Stimulated activated CD8-positive, alpha-beta memory T cell treated with anti-CD3 and anti-CD28 coated beads, Interleukin-15, amount 100 ng/mL, for 1 hour (primary cell): ENCODE data around the gene ROR1.

Experiments used
- DNase-seq: peaks from one replicate; pipeline ENCODE4 v3.0.0-alpha.2; 2020; ENCODE audit warnings: low read depth

Gene ROR1

GRCh38 chr1:63858153-63858552 is 84.3 kb downstream of the ROR1 start:
- no peak for DNase-seq

DNA sequence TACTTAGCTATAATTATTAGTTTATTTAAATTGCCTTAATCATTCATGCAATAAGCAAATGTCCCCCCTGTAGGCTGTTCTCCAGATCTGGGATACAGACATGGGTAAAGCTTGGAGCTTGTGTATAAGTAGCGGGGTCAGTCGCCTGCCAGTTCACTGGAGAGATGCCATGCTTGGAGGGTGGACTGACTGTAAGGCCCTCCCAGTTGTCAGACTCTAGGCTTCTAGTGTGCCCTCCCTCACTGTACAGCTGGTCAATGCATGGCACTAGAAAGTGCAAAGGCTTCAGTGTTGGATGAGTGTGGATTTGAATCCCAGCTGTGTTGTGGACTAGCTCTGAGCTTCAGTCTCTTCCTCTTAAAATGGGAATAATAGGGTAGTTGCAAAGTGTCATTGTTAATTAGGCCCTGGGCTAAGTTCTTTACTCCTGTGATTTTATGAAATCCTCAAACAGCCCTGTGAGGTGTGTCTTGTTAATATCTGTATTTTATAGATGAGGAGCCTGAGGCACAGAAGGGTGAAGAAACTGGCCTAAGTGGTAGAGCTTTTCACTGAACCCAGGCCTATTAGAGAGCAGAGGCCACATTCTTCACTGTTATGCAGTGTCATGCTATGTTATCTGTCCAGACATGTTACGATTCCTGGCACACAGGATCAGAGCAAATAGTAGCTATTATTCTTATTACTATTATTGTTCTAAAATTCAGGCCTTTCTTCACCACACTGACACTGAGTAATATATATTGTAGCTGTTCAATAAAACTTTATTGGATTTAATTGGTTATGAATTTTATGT is 85.9 kb downstream of the ROR1 start:
- no peak for DNase-seq

DNA sequence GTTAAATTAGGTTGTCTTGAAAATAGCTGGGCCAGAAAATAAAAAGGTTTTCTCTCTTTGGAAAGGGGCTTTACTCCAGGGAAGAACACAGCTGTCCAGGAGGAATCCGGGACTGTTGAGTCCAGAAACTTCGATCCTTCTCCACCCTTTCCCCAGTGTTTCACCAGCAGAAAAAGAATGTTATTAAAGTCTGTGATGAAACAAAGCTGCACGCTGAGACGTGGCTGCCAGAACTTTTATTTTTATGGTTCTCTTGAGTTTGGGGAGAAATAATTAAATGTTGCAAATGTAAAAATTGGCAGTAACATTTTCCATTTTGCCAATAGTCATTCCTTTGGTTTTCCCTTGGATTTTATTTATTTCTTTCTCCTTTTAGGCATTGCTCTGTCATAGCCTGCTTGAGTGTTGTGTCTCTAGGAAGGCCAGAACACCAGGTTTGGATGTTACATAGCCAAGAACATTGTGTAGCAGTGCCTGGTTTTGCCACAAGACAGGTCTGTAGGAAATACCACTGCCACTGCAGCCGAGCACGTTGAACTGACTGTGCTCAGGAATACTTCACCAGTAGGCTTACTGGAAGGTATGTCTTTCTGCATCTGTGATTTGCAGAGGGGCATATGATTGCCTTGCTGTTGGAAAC is 87.4 kb downstream of the ROR1 start:
- no peak for DNase-seq

GRCh38 chr1:63863145-63863544 is 89.3 kb downstream of the ROR1 start:
- no peak for DNase-seq

DNA sequence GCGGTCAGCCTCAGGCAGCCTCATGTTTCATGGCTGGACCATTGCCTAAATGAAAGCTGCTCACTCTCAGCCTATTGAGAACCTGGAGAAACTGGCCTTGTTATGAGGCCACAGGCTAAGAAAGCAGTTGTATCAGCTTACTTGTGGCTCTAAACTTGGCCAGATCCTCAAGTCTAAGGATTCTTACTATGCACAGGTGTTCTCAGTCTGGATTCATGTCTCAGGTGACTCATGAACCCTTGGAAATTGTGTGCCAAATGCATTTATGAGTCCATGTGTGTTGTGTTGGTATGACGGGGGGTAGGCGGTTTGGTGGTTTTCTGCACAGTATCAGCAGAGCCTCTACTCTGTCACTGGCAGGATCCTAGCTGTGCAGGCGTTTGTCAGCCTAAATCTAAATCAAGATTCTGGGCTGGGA is 90.4 kb downstream of the ROR1 start:
- no peak for DNase-seq

- no peak for DNase-seq
These were observed 91.7 kb downstream of the ROR1 start for GRCh38 chr1:63865561-63865960.

DNA sequence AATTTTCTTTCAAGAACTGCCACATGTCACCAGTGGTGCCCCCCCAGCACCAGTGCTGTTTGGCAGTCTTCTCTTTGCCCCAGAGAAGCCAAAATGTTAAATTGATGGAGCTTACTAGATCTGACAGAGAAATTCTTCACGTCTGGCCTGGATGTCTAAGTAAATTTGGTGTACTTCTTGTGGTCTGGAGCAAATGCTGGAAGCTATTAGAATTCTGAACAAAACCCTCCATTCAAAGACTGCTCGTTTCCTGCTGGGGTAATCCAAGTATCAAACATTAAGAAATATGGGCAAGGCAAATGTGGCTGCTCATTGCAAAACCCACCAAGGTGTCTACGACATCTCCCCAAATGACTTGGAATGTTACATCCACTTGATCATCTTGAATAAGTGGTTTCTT is 92.3 kb downstream of the ROR1 start:
- DNase-seq, result no peak

GRCh38 chr1:63867429-63868176 is 93.8 kb downstream of the ROR1 start:
- DNase-seq, result no peak

DNA sequence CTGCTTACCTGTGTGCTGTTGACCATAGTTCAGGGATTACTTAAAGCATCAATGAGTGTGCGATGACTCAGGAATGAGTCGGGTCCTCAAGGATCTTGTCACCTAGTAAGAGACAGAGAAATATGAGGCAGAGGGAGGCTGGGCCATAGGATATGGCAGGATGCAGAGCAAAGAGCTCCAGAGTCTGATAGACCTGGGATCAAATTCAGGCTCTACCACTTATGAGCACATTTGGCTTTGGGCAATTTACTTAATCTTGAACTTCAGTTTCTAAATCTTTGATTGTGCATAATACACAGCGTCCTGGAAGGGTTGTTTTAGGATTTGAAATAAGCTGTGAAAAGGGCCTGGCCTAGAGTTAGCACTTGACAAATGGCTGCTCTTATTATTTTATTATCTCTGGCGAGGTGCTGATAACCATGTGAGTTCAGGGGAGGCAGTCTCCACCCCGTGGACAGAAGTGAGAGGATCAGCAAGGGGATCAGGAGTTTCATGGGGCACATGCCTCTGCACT is 94.5 kb downstream of the ROR1 start:
- no peak for DNase-seq

DNA sequence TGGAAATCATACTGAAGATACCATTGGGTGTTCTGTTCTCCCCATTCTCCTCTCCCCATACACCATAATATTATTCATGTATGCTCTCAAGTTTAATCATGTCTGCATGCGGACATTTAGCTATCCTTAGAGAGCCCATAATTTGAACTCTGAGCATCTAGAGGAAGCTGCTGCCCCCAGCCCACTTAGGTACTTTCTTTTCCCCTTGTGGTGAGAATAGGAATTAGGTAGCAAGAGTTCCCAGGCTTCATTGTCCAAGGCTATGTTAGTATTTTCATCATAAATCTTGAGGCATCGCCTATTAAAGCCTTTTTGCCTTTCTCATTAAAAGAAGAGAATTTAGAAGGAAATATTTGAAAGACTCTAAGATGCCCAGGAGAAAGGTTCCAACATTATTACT is 96.3 kb downstream of the ROR1 start:
- no peak for DNase-seq

- no peak for DNase-seq
These were observed 97.6 kb downstream of the ROR1 start for GRCh38 chr1:63871463-63871862.

- DNase-seq, result no peak
These were observed 99.9 kb downstream of the ROR1 start for GRCh38 chr1:63873751-63874150.

GRCh38 chr1:63874278-63874880 is 100.6 kb downstream of the ROR1 start:
- no peak for DNase-seq

DNA sequence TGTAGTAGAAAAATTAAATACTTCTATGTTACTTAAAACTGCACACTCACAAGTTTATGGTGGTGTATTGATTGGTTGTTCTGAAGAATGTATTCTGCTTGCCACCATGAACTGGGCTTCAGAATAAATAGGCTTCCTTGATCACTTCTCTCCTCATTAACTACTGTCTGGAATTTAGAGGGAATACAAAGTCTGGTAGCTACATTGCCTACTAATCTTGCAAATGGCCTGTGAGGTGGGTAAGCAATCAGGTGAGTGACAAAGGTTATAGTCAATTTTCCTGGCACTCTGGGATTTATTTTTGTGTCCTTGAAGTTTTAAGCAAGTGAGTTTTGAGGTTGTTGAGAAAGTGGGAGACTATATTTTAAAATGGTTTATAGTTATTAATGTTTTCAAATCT is 101.8 kb downstream of the ROR1 start:
- DNase-seq, result no peak

GRCh38 chr1:63877021-63877767 is 103.4 kb downstream of the ROR1 start:
- DNase-seq, result no peak

GRCh38 chr1:63877816-63878215 is 104.0 kb downstream of the ROR1 start:
- DNase-seq, result no peak

DNA sequence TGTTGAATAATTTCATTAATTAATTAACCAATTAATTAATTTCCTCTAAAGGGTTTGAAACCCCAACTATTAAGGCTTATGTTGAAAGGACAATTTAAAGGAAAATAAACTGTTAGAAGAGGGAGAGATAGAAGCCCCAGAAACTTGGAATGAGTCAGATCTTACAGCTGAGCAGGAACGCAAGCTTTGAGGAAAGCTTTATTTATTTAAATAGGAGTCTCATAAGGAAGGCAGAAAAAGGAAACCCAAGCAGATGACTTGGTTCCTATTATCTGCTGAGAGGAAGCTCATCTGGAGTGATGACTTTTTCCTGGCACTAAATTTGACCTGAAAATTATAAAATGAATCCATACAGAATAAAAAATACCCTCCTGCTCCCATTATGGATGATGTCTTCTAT is 105.1 kb downstream of the ROR1 start:
- DNase-seq, result no peak

DNA sequence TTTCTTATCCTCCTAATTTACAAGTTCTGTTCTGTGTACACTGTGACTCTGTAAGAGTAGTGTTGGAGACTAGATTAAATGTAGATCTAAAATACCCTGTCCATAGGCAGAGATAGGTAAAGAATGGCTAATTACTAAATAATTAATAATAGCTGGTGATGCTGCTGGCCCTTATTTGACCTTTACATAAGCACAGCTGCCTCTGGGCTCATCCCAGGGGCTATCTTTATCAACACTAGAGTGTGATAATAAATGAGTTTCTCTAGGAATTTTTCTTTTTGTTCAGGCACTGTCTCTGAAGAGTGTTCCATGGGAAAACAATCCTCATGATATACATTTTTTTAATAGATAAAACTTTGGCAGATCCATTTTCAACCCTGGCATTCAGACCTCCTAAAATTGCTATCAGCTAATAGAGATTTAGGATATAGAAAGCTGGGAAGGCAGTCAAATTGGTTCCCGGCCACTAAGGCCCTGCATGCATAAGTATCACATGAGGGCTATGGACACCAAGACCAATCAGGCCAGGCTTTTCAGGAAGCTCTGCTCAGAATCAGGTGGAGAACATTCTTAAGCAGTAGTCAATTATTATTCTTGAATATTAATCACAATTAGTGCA is 107.2 kb downstream of the ROR1 start:
- DNase-seq, result no peak

DNA sequence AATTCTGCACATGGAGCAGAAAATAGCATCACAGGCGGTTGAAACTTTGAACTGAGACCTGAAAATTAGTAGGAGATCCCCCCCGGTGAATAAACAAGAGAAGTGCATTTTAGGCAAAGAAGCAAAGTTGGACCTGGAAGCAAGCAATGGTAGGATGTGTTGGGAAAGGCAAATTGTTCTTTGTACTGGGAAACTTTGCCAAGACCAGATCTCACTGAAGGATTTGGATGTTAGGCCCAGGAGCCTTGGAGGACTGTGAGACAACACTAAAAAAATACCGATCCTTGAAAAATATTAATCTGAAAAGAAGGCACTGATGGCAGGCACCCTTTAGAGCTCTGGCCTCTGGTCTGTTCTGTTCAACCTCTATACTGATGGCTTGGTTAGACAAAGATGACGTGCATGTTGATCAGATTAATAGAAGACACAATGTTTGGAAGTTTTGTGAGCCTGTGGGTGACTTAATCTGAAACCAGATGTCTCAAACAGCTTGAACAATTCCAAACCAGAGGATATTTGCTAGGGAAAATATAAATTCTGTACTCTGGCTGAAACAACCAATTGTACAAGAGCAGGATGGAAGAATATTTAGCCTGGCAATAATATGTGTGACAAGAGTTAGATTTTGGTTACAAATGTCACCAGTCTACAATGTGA is 108.4 kb downstream of the ROR1 start:
- no peak for DNase-seq

DNA sequence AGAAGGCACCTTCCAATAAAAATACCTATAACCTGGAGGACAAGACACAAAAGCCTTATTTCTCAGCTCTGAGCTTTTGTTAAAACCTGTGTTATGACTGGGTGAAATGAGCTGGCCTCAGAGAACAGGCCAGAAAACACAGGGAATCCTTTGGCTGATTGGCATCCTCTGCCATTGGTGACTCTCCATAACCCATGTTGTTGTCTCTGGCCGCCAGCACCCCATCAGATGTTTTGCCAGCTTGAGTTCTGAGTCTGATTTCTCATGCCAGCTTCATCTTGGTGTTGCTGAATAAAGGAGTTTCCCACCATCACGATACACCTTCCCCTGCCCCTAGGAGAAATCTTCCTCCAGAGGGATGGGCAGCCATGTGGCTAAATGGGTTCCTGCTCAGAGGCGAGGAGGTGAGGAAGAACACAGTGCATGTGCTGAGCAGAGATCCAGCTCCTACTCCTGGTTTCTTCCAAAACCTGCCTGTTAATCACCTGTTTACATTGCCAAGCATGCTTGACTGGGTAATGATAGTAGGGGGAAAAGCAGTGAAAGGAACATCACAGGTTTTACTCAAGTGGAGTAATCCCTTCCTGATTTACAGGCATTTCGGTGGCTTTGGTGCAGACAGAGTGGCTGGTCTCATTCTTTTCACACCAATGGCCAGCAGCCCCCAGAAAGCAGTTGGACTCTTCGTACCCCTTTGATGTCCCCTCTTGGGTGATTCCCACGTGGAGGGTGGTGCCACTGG is 109.8 kb downstream of the ROR1 start:
- no peak for DNase-seq
